Thymus (tissue), 11 donors: ENCODE measurements around the gene ATP5PB. TPM values are rescaled to one million over a fixed set of nuclear protein-coding genes. Genes with fewer than 3 reads are reported as not detected.

Experiments
- DNase-seq, 9 donors: peaks; one replicate each; pipeline ENCODE4 v3.0.0-alpha.2; 2013; ENCODE audit warnings: low spot score in 9 of 9, low read depth in 6 of 9, missing footprints in 1 of 9
- H3K27ac ChIP-seq, 2 donors: one replicate each; pipeline ENCODE4 v1.5.1; 2013; ENCODE audit warnings: control low read depth in 1 of 2, low read depth in 1 of 2, low read length in 1 of 2, mild to moderate bottlenecking in 1 of 2, moderate library complexity in 1 of 2
- H3K27me3 ChIP-seq, 2 donors: one replicate each; pipeline ENCODE4 v1.5.1; 2013; ENCODE audit warnings: low read length in 1 of 2; ENCODE audit not compliant: control insufficient read depth in 2 of 2, insufficient read depth in 1 of 2
- H3K36me3 ChIP-seq, 2 donors: one replicate each; pipeline ENCODE4 v1.5.1; 2013; ENCODE audit warnings: low read length in 1 of 2, mild to moderate bottlenecking in 1 of 2, moderate library complexity in 1 of 2; ENCODE audit not compliant: control insufficient read depth in 2 of 2, insufficient read depth in 2 of 2
- H3K4me1 ChIP-seq, 2 donors: one replicate each; pipeline ENCODE4 v1.5.1; 2013; ENCODE audit warnings: low read length in 2 of 2; ENCODE audit not compliant: control insufficient read depth in 2 of 2, insufficient read depth in 2 of 2
- H3K4me3 ChIP-seq, 2 donors: one replicate each; pipeline ENCODE4 v1.5.1; 2013; ENCODE audit warnings: low read length in 2 of 2, control low read depth in 1 of 2, mild to moderate bottlenecking in 1 of 2
- H3K9me3 ChIP-seq, 2 donors: one replicate each; pipeline ENCODE4 v1.5.1; 2013; ENCODE audit warnings: low read length in 1 of 2, mild to moderate bottlenecking in 1 of 2; ENCODE audit not compliant: control insufficient read depth in 2 of 2, insufficient read depth in 1 of 2
- whole genome bisulfite sequencing: extraction: QIAGEN DNeasy Blood & Tissue Kit; methylation state at CpG from one replicate; pipeline ENCODE4 v1.1.7; 2013; 5-methylcytosine and 5-hydroxymethylcytosine counted together
- polyA plus RNA-seq: library from polyadenylated mRNA; stranded (reverse); fragments of 200-250 nt; gene quantifications from one replicate; pipeline ENCODE4 v1.2.3, GENCODE V29; 2013
- total RNA-seq: library from RNA; stranded (reverse); fragments of 120-200 nt; gene quantifications from one replicate; pipeline ENCODE4 v1.2.4, GENCODE V29; 2013
- donor health status: healthy.

Gene ATP5PB
- total and polyA plus RNA-seq, 2 donors = 311 to 522 TPM

GRCh38 chr1:111414756-111415155, 34.5 kb upstream of the ATP5PB start:
- Histone ChIP-seq H3K27ac (no peak overlapping the region), H3K36me3 (no peaks in the 10 kb centered on the region), H3K4me3 (no peak overlapping the region), H3K27me3 (no peaks in the 10 kb centered on the region), H3K4me1 (no peaks in the 10 kb centered on the region), H3K9me3 (no peaks in the 10 kb centered on the region)
- 95% methylated on average over 2 of the region's 2 CpGs for WGBS
- no peak for DNase-seq

- no peak overlapping the region for H3K4me3 ChIP-seq
Observed at GRCh38 chr1:111415461-111415860, 33.8 kb upstream of the ATP5PB start.

GRCh38 chr1:111417755-111418154, 31.5 kb upstream of the ATP5PB start:
- no peak overlapping the region for H3K27ac ChIP-seq
- no peaks in the 10 kb centered on the region for H3K4me1 ChIP-seq
- H3K27me3 ChIP-seq = no peaks in the 10 kb centered on the region
- H3K9me3 ChIP-seq = no peaks in the 10 kb centered on the region
- H3K4me3 ChIP-seq = no peak overlapping the region
- WGBS = 97% methylated on average over 1 of the region's 1 CpG
- no peaks in the 10 kb centered on the region for H3K36me3 ChIP-seq
- no peak for DNase-seq

More at GRCh38 chr1:111415461-111415860, 33.8 kb upstream of the ATP5PB start:
- no peaks in the 10 kb centered on the region for H3K4me1 ChIP-seq
- no peak overlapping the region for H3K27ac ChIP-seq
- 96% methylated on average over 3 of the region's 3 CpGs for WGBS
- H3K36me3 ChIP-seq = no peaks in the 10 kb centered on the region
- no peak for DNase-seq
- no peaks in the 10 kb centered on the region for H3K9me3 ChIP-seq
- H3K27me3 ChIP-seq = no peaks in the 10 kb centered on the region

- Histone ChIP-seq H3K36me3 (no peaks in the 10 kb centered on the region), H3K27me3 (no peaks in the 10 kb centered on the region), H3K4me3 (no peak overlapping the region), H3K9me3 (no peaks in the 10 kb centered on the region), H3K27ac (no peak overlapping the region), H3K4me1 (no peaks in the 10 kb centered on the region)
- DNase-seq = no peak
- 100% methylated on average over 1 of the region's 1 CpG for WGBS
Observed at GRCh38 chr1:111419037-111419436, 30.2 kb upstream of the ATP5PB start.

- Histone ChIP-seq H3K9me3 (no peaks in the 10 kb centered on the region), H3K4me1 (no peaks in the 10 kb centered on the region), H3K36me3 (no peaks in the 10 kb centered on the region), H3K27ac (no peak overlapping the region), H3K4me3 (no peak overlapping the region), H3K27me3 (no peaks in the 10 kb centered on the region)
- DNase-seq = no peak
- 89% methylated on average over 5 of the region's 5 CpGs for WGBS
Observed at GRCh38 chr1:111420377-111420776, 28.9 kb upstream of the ATP5PB start.

GRCh38 chr1:111422546-111423391, 26.5 kb upstream of the ATP5PB start:
- no peak overlapping the region for H3K27ac ChIP-seq
- H3K9me3 ChIP-seq = no peaks in the 10 kb centered on the region
- DNase-seq = no peak
- WGBS = 94% methylated on average over 13 of the region's 13 CpGs
- no peaks in the 10 kb centered on the region for H3K4me1 ChIP-seq
- H3K4me3 ChIP-seq = no peak overlapping the region
- no peaks in the 10 kb centered on the region for H3K27me3 ChIP-seq
- H3K36me3 ChIP-seq = no peaks in the 10 kb centered on the region

- 98% methylated on average over 3 of the region's 3 CpGs for WGBS
- DNase-seq = no peak
- Histone ChIP-seq H3K27me3 (no peaks in the 10 kb centered on the region), H3K27ac (no peak overlapping the region), H3K4me3 (no peak overlapping the region), H3K9me3 (no peaks in the 10 kb centered on the region), H3K36me3 (no peaks in the 10 kb centered on the region), H3K4me1 (no peaks in the 10 kb centered on the region)
Observed at GRCh38 chr1:111424281-111424680, 25.0 kb upstream of the ATP5PB start.

- peaks cover 21 to 37% of the 10 kb centered on the region in 2 donors for H3K36me3 ChIP-seq
- H3K4me1 ChIP-seq = no peaks in the 10 kb centered on the region
- no peaks in the 10 kb centered on the region for H3K9me3 ChIP-seq
- no peak overlapping the region for H3K27ac ChIP-seq
- no peak for DNase-seq
- H3K4me3 ChIP-seq = no peak overlapping the region
- WGBS = 97% methylated on average over 3 of the region's 3 CpGs
- H3K27me3 ChIP-seq = no peaks in the 10 kb centered on the region
Observed at GRCh38 chr1:111436726-111437125, 12.5 kb upstream of the ATP5PB start.

GRCh38 chr1:111439461-111440351, 9.6 kb upstream of the ATP5PB start:
- peaks cover 44 to 66% of the 10 kb centered on the region in 2 donors for H3K36me3 ChIP-seq
- no peak overlapping the region for H3K4me3 ChIP-seq
- H3K27ac ChIP-seq = no peak overlapping the region
- no peaks in the 10 kb centered on the region for H3K27me3 ChIP-seq
- DNase-seq = no peak
- no peaks in the 10 kb centered on the region for H3K9me3 ChIP-seq
- H3K4me1 ChIP-seq = no peaks in the 10 kb centered on the region
- 98% methylated on average over 3 of the region's 3 CpGs for WGBS
